IMR-90 (cell line): Measurements from ENCODE around the gene CEACAM20. TPM values are rescaled to one million over a fixed set of nuclear protein-coding genes. Genes with fewer than 3 reads are reported as not detected.
A peak's percentile ranks its signal among the peaks of the same experiment; 100 is the strongest.

Experiments
- ATAC-seq: fragments of 200-7000 bp; cut with Tn5 transposase; 2 replicates; pipeline ENCODE4 v1.9.1; 2020; ENCODE audit warnings: low read depth, mild to moderate bottlenecking, moderate library complexity
- BruUV-seq: library from RNA; stranded (reverse); fragments of 400-500 nt; replicated peaks from 2 replicates; lab custom pipeline; 2021; lab: Mats Ljungman, UMichigan
- CTCF ChIA-PET: fragments of 300-600 bp; formaldehyde crosslinking; extraction: SDS; loops from one replicate; lab custom pipeline; 2021; ENCODE audit warnings: antibody characterized with exemption; lab: Yijun Ruan, JAX
- POLR2A ChIA-PET: fragments of 300-600 bp; sonication (Branson Sonifier 250); formaldehyde crosslinking; loops from one replicate; lab custom pipeline; 2022; ENCODE audit warnings: antibody characterized with exemption; ENCODE audit not compliant: unreplicated experiment; lab: Charles Lee
- DNase-seq: peaks from one replicate; pipeline ENCODE4 v3.0.0; 2013
- H2AFZ ChIP-seq: replicated peaks from 2 replicates; pipeline ENCODE3; 2013; ENCODE audit warnings: low read length, mild to moderate bottlenecking; ENCODE audit not compliant: poor library complexity
- H2AK5ac ChIP-seq: 2 replicates; pipeline ENCODE4 v1.6.1; 2013; ENCODE audit warnings: low read depth, low read length, inconsistent platforms
- H2AK9ac ChIP-seq: replicated peaks from 2 replicates; pipeline ENCODE3; 2013; ENCODE audit warnings: mild to moderate bottlenecking, low read depth, low read length, moderate library complexity; ENCODE audit not compliant: poor library complexity
- H2BK120ac ChIP-seq: 2 replicates; pipeline ENCODE4 v1.6.1; 2013; ENCODE audit warnings: low read depth, low read length, inconsistent platforms
- H2BK15ac ChIP-seq: 3 replicates; pipeline ENCODE4 v1.6.1; 2013; ENCODE audit warnings: low read depth, low read length, inconsistent platforms
- H2BK20ac ChIP-seq: 2 replicates; pipeline ENCODE4 v1.6.1; 2013; ENCODE audit warnings: low read depth, mild to moderate bottlenecking, inconsistent platforms, low read length, moderate library complexity
- H2BK5ac ChIP-seq: 2 replicates; pipeline ENCODE4 v1.6.1; 2013; ENCODE audit warnings: mild to moderate bottlenecking, low read depth, low read length, inconsistent platforms; ENCODE audit not compliant: poor library complexity, severe bottlenecking
- H3K14ac ChIP-seq: replicated peaks from 2 replicates; pipeline ENCODE4 v1.6.1; 2013; ENCODE audit warnings: low read depth, low read length, inconsistent platforms
- H3K18ac ChIP-seq: 2 replicates; pipeline ENCODE4 v1.6.1; 2013; ENCODE audit warnings: low read depth, low read length, control low read depth
- H3K23ac ChIP-seq: 2 replicates; pipeline ENCODE4 v1.6.1; 2013; ENCODE audit warnings: low read depth, low read length, inconsistent platforms
- H3K27ac ChIP-seq: 2 replicates; pipeline ENCODE4 v1.5.1; 2013; ENCODE audit warnings: mild to moderate bottlenecking, control low read depth, low read length; ENCODE audit not compliant: insufficient read depth
- H3K27me3 ChIP-seq: 2 replicates; pipeline ENCODE4 v1.6.1; 2013; ENCODE audit warnings: low read length; ENCODE audit not compliant: control insufficient read depth, insufficient read depth
- H3K36me3 ChIP-seq: 2 replicates; pipeline ENCODE4 v1.6.1; 2013; ENCODE audit warnings: low read length, mixed read lengths; ENCODE audit not compliant: control insufficient read depth, insufficient read depth
- H3K4ac ChIP-seq: 2 replicates; pipeline ENCODE4 v1.6.1; 2013; ENCODE audit warnings: low read depth, low read length, inconsistent platforms
- H3K4me1 ChIP-seq: 2 replicates; pipeline ENCODE4 v1.6.1; 2013; ENCODE audit warnings: low read length, mixed read lengths; ENCODE audit not compliant: control insufficient read depth, insufficient read depth
- H3K4me2 ChIP-seq: 2 replicates; pipeline ENCODE4 v1.6.1; 2013; ENCODE audit warnings: low read depth, mild to moderate bottlenecking, control low read depth, low read length, moderate library complexity
- H3K4me3 ChIP-seq: 2 replicates; pipeline ENCODE4 v1.5.1; 2013; ENCODE audit warnings: low read depth, mild to moderate bottlenecking, control low read depth, low read length, moderate library complexity; ENCODE audit not compliant: insufficient read depth
- H3K56ac ChIP-seq: 2 replicates; pipeline ENCODE4 v1.6.1; 2013; ENCODE audit warnings: low read length, inconsistent platforms; ENCODE audit not compliant: insufficient read depth; ENCODE audit errors: extremely low read depth
- H3K79me1 ChIP-seq, 2 experiments: 2 replicates each; pipeline ENCODE4 v1.6.1; 2013; ENCODE audit warnings: low read length in 2 of 2, inconsistent platforms in 1 of 2, low read depth in 1 of 2
- H3K9ac ChIP-seq: 2 replicates; pipeline ENCODE4 v1.6.1; 2013; ENCODE audit warnings: low read depth, low read length, control low read depth
- H3K9me1 ChIP-seq: 2 replicates; pipeline ENCODE4 v1.6.1; 2013; ENCODE audit warnings: low read length, inconsistent platforms; ENCODE audit not compliant: insufficient read depth
- H3K9me3 ChIP-seq: 2 replicates; pipeline ENCODE4 v1.6.1; 2013; ENCODE audit warnings: low read length; ENCODE audit not compliant: control insufficient read depth, insufficient read depth
- H4K20me1 ChIP-seq: 2 replicates; pipeline ENCODE4 v1.6.1; 2013; ENCODE audit warnings: low read length, inconsistent platforms; ENCODE audit not compliant: insufficient read depth
- H4K5ac ChIP-seq: 2 replicates; pipeline ENCODE4 v1.6.1; 2013; ENCODE audit warnings: mild to moderate bottlenecking, low read depth, low read length, control low read depth
- H4K8ac ChIP-seq, 2 experiments: 2 replicates each; pipeline ENCODE4 v1.6.1; 2013; ENCODE audit warnings: low read depth in 2 of 2, low read length in 2 of 2, control low read depth in 1 of 2, inconsistent platforms in 1 of 2
- H4K91ac ChIP-seq: 2 replicates; pipeline ENCODE4 v1.6.1; 2013; ENCODE audit warnings: low read depth, low read length, inconsistent platforms; ENCODE audit not compliant: insufficient read depth
- CHD1 ChIP-seq: IDR thresholded peaks from 2 replicates; pipeline ENCODE4 v1.6.1; 2012; ENCODE audit warnings: low read depth, low read length, improper control_type of control experiment
- ELK1 ChIP-seq: fragments of 150-350 bp; IDR thresholded peaks from 2 replicates; pipeline ENCODE4 v1.6.1; 2016; ENCODE audit warnings: low read depth, mild to moderate bottlenecking, low read length, moderate library complexity, borderline replicate concordance
- MAZ ChIP-seq: IDR thresholded peaks from 2 replicates; pipeline ENCODE4 v1.6.1; 2012; ENCODE audit warnings: low read depth, mild to moderate bottlenecking, low read length, improper control_type of control experiment, moderate library complexity, borderline replicate concordance
- POLR2A ChIP-seq: IDR thresholded peaks from 2 replicates; pipeline ENCODE4 v1.6.1; 2012; ENCODE audit warnings: mild to moderate bottlenecking, low read depth, low read length
- RCOR1 ChIP-seq: IDR thresholded peaks from 2 replicates; pipeline ENCODE4 v1.6.1; 2012; ENCODE audit warnings: mild to moderate bottlenecking, low read length, improper control_type of control experiment; ENCODE audit not compliant: insufficient replicate concordance
- RFX5 ChIP-seq: IDR thresholded peaks from 2 replicates; pipeline ENCODE4 v1.8.0; 2012; ENCODE audit warnings: low read depth, mild to moderate bottlenecking, low read length, moderate library complexity
- SMC3 ChIP-seq: fragments of 150-350 bp; IDR thresholded peaks from 2 replicates; pipeline ENCODE4 v1.6.1; 2016; ENCODE audit warnings: low read depth, mild to moderate bottlenecking, antibody characterized with exemption, low read length, moderate library complexity
- WGBS, 2 experiments: methylation state at CpG; one replicate each; pipeline versions ENCODE4 v1.1.5 to v1.1.7; 2013; ENCODE audit warnings: missing lambda C conversion rate in 2 of 2; ENCODE audit not compliant: insufficient read length in 1 of 2; ENCODE audit errors: extremely low coverage in 2 of 2; 5-methylcytosine and 5-hydroxymethylcytosine counted together
- dilution Hi-C: fragments of 300-500 bp; cut with HindIII; formaldehyde crosslinking; loops from one replicate; pipeline ENCODE4 v1.14.3; 2018; ENCODE audit warnings: low sequenced_read_pairs; ENCODE audit not compliant: unreplicated experiment
- in situ Hi-C: fragments of 300-500 bp; cut with MboI; formaldehyde crosslinking; loops from 3 replicates; pipeline ENCODE4 v1.14.3; 2019; ENCODE audit warnings: low sequenced_read_pairs, inconsistent platforms, mixed read lengths
- intact Hi-C: fragments of 100-400 bp; cut with micrococcal nuclease; formaldehyde crosslinking; loops from 2 replicates; pipeline ENCODE4 v1.10.0; 2022
- polyA plus RNA-seq, 3 experiments: library from polyadenylated mRNA; depleted of rRNA; stranded (reverse); fragments of >200 nt; gene quantifications; 2 replicates each; pipeline ENCODE4 v1.2.3, GENCODE V29; 2012; ENCODE audit warnings: low replicate concordance in 1 of 3
- total RNA-seq: library from RNA; depleted of rRNA; stranded (reverse); fragments of >200 nt; gene quantifications from 2 replicates; pipeline ENCODE4 v1.2.3, GENCODE V29; 2012
- TF ChIP-seq, protein P1 (sequence below): conservative IDR thresholded peaks from 2 replicates; pipeline ENCODE4 v1.5.1; 2012; ENCODE audit warnings: mild to moderate bottlenecking, low read depth, low read length, improper control_type of control experiment

The CEACAM20 gene
- total and polyA plus RNA-seq, 2 of the 4 experiments (the other 2 are of a cell fraction) = not detected

DNA sequence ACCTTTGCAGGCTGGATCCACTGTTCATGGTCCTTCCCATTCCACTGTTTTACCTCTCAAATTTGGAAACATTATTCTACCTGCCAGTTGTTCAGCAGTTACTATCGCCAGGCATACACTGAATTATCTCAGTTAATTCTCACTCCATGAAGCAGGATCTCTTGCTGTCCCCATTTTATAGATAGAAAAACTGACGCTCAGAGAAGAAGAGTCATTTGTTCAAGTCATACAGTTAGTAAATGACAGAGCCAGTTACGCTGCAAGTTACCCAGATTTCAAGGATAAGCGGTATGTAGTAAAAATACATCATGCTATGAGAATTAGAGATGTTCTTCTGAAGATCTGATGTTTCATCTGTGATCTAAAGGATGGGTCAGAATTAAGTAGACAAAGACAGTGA lies 43.7 kb upstream of the CEACAM20 start:
- H3K14ac ChIP-seq = no peak overlapping the region
- no peak overlapping the region for H3K18ac ChIP-seq
- no peak overlapping the region for H4K5ac ChIP-seq
- no peak overlapping the region for H2AK9ac ChIP-seq
- no peak overlapping the region; the same call in 1 of the 2 replicates for H3K56ac ChIP-seq
- H2BK15ac ChIP-seq = no peak overlapping the region
- no TSS peak for BruUV-seq
- H2AK5ac ChIP-seq = peak overlapping the region; percentile 37; the same call in 1 of the 2 replicates
- H3K9ac ChIP-seq = no peak overlapping the region
- H4K20me1 ChIP-seq = no peaks in the 10 kb centered on the region
- intact Hi-C loops = loop anchor here (5.0 to 10.0 kb wide), 3 partner anchors 189 to 382 kb away; partner anchors contain the start of genes CLPTM1 and NECTIN2
- H3K4me2 ChIP-seq = no peak overlapping the region
- H3K27me3 ChIP-seq = peaks cover 1% of the 10 kb centered on the region; the same call in 1 of the 2 replicates
- H2AFZ ChIP-seq = no peak overlapping the region
- DNase-seq (no peak), ATAC-seq (no peak)
- no peak overlapping the region for H4K91ac ChIP-seq
- no peaks in the 10 kb centered on the region for H3K36me3 ChIP-seq
- no peaks in the 10 kb centered on the region; the same call in 1 of the 2 replicates for H3K9me1 ChIP-seq
- ChIA-PET POLR2A (no interaction called here), CTCF (no interaction called here)
- dilution Hi-C loops = no loop called here
- 100% methylated on average over 2 of the region's 4 CpGs; no CpG with 5 or more reads in 1 of the 2 experiments for WGBS, 2 experiments
- H2BK120ac ChIP-seq = no peak overlapping the region
- H3K4me1 ChIP-seq = peaks cover 3% of the 10 kb centered on the region; the same call in 1 of the 2 replicates
- in situ Hi-C loops = loop anchor here (5.0 to 25.0 kb wide), 3 partner anchors 84 to 269 kb away; partner anchors contain the start of gene CBLC
- no peak for TF ChIP-seq CHD1
- TF ChIP-seq RCOR1 = no peak
- no peak for TF ChIP-seq ELK1
- no peak for TF ChIP-seq SMC3
- TF ChIP-seq MAZ = no peak
- no peak for TF ChIP-seq POLR2A
- TF ChIP-seq RFX5 = no peak
- TF ChIP-seq, protein P1, sequence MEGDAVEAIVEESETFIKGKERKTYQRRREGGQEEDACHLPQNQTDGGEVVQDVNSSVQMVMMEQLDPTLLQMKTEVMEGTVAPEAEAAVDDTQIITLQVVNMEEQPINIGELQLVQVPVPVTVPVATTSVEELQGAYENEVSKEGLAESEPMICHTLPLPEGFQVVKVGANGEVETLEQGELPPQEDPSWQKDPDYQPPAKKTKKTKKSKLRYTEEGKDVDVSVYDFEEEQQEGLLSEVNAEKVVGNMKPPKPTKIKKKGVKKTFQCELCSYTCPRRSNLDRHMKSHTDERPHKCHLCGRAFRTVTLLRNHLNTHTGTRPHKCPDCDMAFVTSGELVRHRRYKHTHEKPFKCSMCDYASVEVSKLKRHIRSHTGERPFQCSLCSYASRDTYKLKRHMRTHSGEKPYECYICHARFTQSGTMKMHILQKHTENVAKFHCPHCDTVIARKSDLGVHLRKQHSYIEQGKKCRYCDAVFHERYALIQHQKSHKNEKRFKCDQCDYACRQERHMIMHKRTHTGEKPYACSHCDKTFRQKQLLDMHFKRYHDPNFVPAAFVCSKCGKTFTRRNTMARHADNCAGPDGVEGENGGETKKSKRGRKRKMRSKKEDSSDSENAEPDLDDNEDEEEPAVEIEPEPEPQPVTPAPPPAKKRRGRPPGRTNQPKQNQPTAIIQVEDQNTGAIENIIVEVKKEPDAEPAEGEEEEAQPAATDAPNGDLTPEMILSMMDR = no peak
- H2BK20ac ChIP-seq = no peak overlapping the region
- H3K4ac ChIP-seq = no peak overlapping the region
- H3K27ac ChIP-seq = no peak overlapping the region
- no peak overlapping the region for H3K23ac ChIP-seq
- H3K4me3 ChIP-seq = no peak overlapping the region
- no peaks in the 10 kb centered on the region for H3K79me1 ChIP-seq
- no peak overlapping the region for H2BK5ac ChIP-seq
- H4K8ac ChIP-seq = no peak overlapping the region
- H3K9me3 ChIP-seq = no peaks in the 10 kb centered on the region
